Neural progenitor cell (in vitro differentiated cells): ENCODE results near the gene SIRT7. TPM values are rescaled to one million over a fixed set of nuclear protein-coding genes. Genes with fewer than 3 reads are reported as not detected.

ENCODE experiments used
- DNase-seq: peaks from one replicate; pipeline ENCODE4 v3.0.0-alpha.2; 2016; ENCODE audit warnings: low spot score
- H2AFZ ChIP-seq: fragments of 200-600 bp; sonication (generic); replicated peaks from 2 replicates; pipeline ENCODE4 v1.6.1; 2016; ENCODE audit warnings: antibody characterized with exemption
- H3F3A ChIP-seq: fragments of 200-600 bp; sonication (generic); 2 replicates; pipeline ENCODE4 v1.6.1; 2016; ENCODE audit warnings: antibody characterized with exemption, low read depth
- H3K27ac ChIP-seq: fragments of 200-600 bp; sonication (generic); 2 replicates; pipeline ENCODE4 v1.5.1; 2016; ENCODE audit warnings: mild to moderate bottlenecking
- H3K27me3 ChIP-seq: fragments of 200-600 bp; sonication (generic); 2 replicates; pipeline ENCODE4 v1.6.1; 2016; ENCODE audit warnings: mild to moderate bottlenecking, moderate library complexity
- H3K36me3 ChIP-seq: fragments of 200-600 bp; sonication (generic); 2 replicates; pipeline ENCODE4 v1.5.1; 2016
- H3K4me1 ChIP-seq: fragments of 200-600 bp; sonication (generic); 2 replicates; pipeline ENCODE4 v1.6.1; 2016; ENCODE audit warnings: mixed run types
- H3K4me2 ChIP-seq: fragments of 200-600 bp; sonication (generic); 2 replicates; pipeline ENCODE4 v1.6.1; 2016
- H3K4me3 ChIP-seq: fragments of 200-600 bp; sonication (generic); 2 replicates; pipeline ENCODE4 v1.5.1; 2016
- H3K79me2 ChIP-seq: fragments of 200-600 bp; sonication (generic); 2 replicates; pipeline ENCODE4 v1.6.1; 2016; ENCODE audit warnings: low read depth
- H3K9ac ChIP-seq: fragments of 200-600 bp; sonication (generic); 2 replicates; pipeline ENCODE4 v1.6.1; 2016
- H3K9me3 ChIP-seq: fragments of 200-600 bp; sonication (generic); 2 replicates; pipeline ENCODE4 v1.5.1; 2016; ENCODE audit warnings: low read depth
- H4K20me1 ChIP-seq: fragments of 200-600 bp; sonication (generic); 2 replicates; pipeline ENCODE4 v1.6.1; 2016; ENCODE audit warnings: low read depth
- H3K27ac Mint-ChIP-seq: 3 replicates; pipeline ENCODE4 v1.8.0; 2021; ENCODE audit warnings: mixed read lengths
- H3K27me3 Mint-ChIP-seq: 2 replicates; pipeline ENCODE4 v1.8.0; 2022; ENCODE audit warnings: low read depth, mild to moderate bottlenecking, inconsistent platforms, moderate library complexity, mixed read lengths; ENCODE audit not compliant: insufficient read depth
- H3K36me3 Mint-ChIP-seq: 3 replicates; pipeline ENCODE4 v1.8.0; 2021; ENCODE audit warnings: mixed read lengths
- H3K4me1 Mint-ChIP-seq: 3 replicates; pipeline ENCODE4 v1.8.0; 2021; ENCODE audit warnings: mixed read lengths
- H3K4me3 Mint-ChIP-seq: 3 replicates; pipeline ENCODE4 v1.8.0; 2021; ENCODE audit warnings: mild to moderate bottlenecking, moderate library complexity, mixed read lengths
- H3K9me3 Mint-ChIP-seq: 3 replicates; pipeline ENCODE4 v1.8.0; 2020; ENCODE audit warnings: mixed read lengths
- EZH2 ChIP-seq: fragments of 200-600 bp; sonication (generic); IDR thresholded peaks from 2 replicates; pipeline ENCODE4 v1.6.1; 2017; ENCODE audit warnings: antibody characterized with exemption, mild to moderate bottlenecking, moderate library complexity
- EZH2phosphoT487 ChIP-seq: fragments of 200-600 bp; sonication (generic); IDR thresholded peaks from 2 replicates; pipeline ENCODE4 v1.6.1; 2017; ENCODE audit warnings: antibody characterized with exemption
- total RNA-seq: library from RNA; depleted of rRNA; stranded (reverse); fragments of >200 nt; gene quantifications from 2 replicates; pipeline ENCODE4 v1.2.3, GENCODE V29; 2015; ENCODE audit warnings: low replicate concordance
- TF ChIP-seq, protein P1 (sequence below): fragments of 200-600 bp; sonication (generic); IDR thresholded peaks from 2 replicates; pipeline ENCODE4 v1.5.1; 2017; ENCODE audit warnings: antibody characterized with exemption, mild to moderate bottlenecking

Gene SIRT7
- total RNA-seq, 1 donor from 2014 or later: 5.1 TPM

DNA sequence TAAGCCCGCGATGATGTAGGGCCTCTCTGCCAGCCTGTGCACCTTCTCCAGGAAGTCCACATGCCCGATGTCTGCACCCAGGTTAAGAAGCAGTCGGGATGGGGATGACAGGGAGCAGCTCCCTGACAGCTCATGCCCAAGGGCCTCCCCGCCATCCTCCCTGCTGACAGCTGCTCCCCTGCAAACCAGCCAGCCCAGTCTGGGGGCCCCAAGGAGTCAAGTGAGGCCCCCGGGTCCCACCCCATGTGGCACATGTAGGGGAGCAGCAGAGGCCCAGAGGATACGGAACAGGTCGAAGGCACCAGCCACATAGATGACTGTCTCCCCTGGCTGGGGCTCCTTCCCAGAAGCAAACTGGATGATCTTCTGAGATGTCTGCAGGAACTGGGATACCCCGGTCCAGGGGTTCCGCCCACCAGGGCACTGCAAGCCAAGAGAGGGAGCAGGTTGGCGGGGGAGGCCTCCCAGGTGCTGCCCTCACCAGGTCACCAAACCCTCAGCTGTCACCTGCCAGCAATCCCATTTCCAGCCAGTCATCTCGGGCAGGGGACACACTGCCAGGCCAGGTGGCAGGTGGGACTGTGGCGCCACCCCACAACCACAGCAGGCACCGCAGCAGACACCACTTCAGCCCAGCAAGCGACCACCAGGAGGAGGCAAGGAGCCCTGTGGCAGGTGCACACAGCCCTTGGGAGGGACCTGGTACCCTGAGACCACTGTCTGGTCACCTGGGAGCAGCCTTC lies 11.3 kb downstream of the SIRT7 start:
- H3K27ac Mint-ChIP-seq: no peak overlapping the region
- H3K27me3 ChIP-seq: peaks cover 37% of the 10 kb centered on the region
- H2AFZ ChIP-seq: no peak overlapping the region
- peaks cover 18% of the 10 kb centered on the region for H3F3A ChIP-seq
- H3K4me3 Mint-ChIP-seq: no peak overlapping the region
- H3K4me1 ChIP-seq: peaks cover 9% of the 10 kb centered on the region
- H3K4me3 ChIP-seq: no peak overlapping the region
- TF ChIP-seq EZH2phosphoT487: no peak
- no peak for TF ChIP-seq EZH2
- TF ChIP-seq, protein P1, sequence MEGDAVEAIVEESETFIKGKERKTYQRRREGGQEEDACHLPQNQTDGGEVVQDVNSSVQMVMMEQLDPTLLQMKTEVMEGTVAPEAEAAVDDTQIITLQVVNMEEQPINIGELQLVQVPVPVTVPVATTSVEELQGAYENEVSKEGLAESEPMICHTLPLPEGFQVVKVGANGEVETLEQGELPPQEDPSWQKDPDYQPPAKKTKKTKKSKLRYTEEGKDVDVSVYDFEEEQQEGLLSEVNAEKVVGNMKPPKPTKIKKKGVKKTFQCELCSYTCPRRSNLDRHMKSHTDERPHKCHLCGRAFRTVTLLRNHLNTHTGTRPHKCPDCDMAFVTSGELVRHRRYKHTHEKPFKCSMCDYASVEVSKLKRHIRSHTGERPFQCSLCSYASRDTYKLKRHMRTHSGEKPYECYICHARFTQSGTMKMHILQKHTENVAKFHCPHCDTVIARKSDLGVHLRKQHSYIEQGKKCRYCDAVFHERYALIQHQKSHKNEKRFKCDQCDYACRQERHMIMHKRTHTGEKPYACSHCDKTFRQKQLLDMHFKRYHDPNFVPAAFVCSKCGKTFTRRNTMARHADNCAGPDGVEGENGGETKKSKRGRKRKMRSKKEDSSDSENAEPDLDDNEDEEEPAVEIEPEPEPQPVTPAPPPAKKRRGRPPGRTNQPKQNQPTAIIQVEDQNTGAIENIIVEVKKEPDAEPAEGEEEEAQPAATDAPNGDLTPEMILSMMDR: peak; percentile 26
- no peak overlapping the region for H3K27ac ChIP-seq
- H4K20me1 ChIP-seq: peaks cover 23% of the 10 kb centered on the region
- H3K9me3 ChIP-seq: no peaks in the 10 kb centered on the region
- no peak for DNase-seq
- H3K9me3 Mint-ChIP-seq: no peaks in the 10 kb centered on the region
- H3K79me2 ChIP-seq: no peaks in the 10 kb centered on the region
- H3K36me3 Mint-ChIP-seq: no peaks in the 10 kb centered on the region
- no peak overlapping the region for H3K4me2 ChIP-seq
- no peak overlapping the region for H3K9ac ChIP-seq
- H3K27me3 Mint-ChIP-seq: peaks cover 5% of the 10 kb centered on the region
- H3K4me1 Mint-ChIP-seq: peaks cover 9% of the 10 kb centered on the region
- no peaks in the 10 kb centered on the region for H3K36me3 ChIP-seq

- Histone ChIP-seq H3F3A (peaks cover 19% of the 10 kb centered on the region), H3K36me3 (no peaks in the 10 kb centered on the region), H3K4me1 (peaks cover 11% of the 10 kb centered on the region), H3K4me2 (no peak overlapping the region), H2AFZ (no peak overlapping the region), H3K79me2 (no peaks in the 10 kb centered on the region), H3K9me3 (no peaks in the 10 kb centered on the region), H3K9ac (no peak overlapping the region), H4K20me1 (peaks cover 26% of the 10 kb centered on the region), H3K27ac (no peak overlapping the region), H3K27me3 (peaks cover 44% of the 10 kb centered on the region), H3K4me3 (no peak overlapping the region)
- Mint-ChIP-seq H3K9me3 (no peaks in the 10 kb centered on the region), H3K27ac (no peak overlapping the region), H3K36me3 (peaks cover 3% of the 10 kb centered on the region), H3K27me3 (peaks cover 12% of the 10 kb centered on the region), H3K4me3 (no peak overlapping the region), H3K4me1 (peaks cover 12% of the 10 kb centered on the region)
- no peak for DNase-seq
- TF ChIP-seq EZH2phosphoT487: no peak
- TF ChIP-seq, protein P1: no peak
- TF ChIP-seq EZH2: no peak
These were observed 12.0 kb downstream of the SIRT7 start for GRCh38 chr17:81905993-81906392.

DNA sequence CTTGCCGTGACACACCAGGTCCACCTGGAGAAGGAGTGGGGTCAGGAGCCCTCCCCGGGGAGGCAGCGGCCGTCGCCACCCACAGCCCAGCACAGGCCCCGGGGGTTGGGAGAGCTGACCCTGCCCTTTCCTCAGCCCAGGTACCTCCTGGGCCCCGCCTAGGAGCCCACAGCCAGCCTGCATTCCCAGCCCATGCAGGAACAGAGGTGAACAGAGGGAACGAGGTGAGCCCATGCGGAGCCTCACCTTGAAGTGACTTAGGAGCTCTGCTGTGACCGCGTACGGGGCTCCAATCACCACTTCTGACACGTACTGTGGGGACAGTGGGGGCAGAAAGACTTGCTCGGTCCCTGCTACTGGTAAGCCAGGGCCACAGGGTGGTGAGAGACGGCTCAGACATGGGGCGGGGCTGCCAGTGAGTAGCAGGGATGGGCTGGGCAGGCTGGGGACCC lies 12.5 kb downstream of the SIRT7 start:
- H2AFZ ChIP-seq: no peak overlapping the region
- H3K4me1 ChIP-seq: peaks cover 9% of the 10 kb centered on the region
- DNase-seq: no peak
- no peak overlapping the region for H3K27ac ChIP-seq
- H3K4me3 Mint-ChIP-seq: no peak overlapping the region
- H3K9me3 Mint-ChIP-seq: no peaks in the 10 kb centered on the region
- peaks cover 12% of the 10 kb centered on the region for H3K4me1 Mint-ChIP-seq
- H4K20me1 ChIP-seq: peaks cover 23% of the 10 kb centered on the region
- no peaks in the 10 kb centered on the region for H3K36me3 ChIP-seq
- H3K4me3 ChIP-seq: no peak overlapping the region
- H3K9ac ChIP-seq: no peak overlapping the region
- H3F3A ChIP-seq: peaks cover 23% of the 10 kb centered on the region
- peaks cover 5% of the 10 kb centered on the region for H3K36me3 Mint-ChIP-seq
- no peak overlapping the region for H3K27ac Mint-ChIP-seq
- H3K79me2 ChIP-seq: no peaks in the 10 kb centered on the region
- no peak overlapping the region for H3K4me2 ChIP-seq
- peaks cover 44% of the 10 kb centered on the region for H3K27me3 ChIP-seq
- TF ChIP-seq, protein P1: no peak
- TF ChIP-seq EZH2phosphoT487 (no peak), EZH2 (no peak)
- peaks cover 16% of the 10 kb centered on the region for H3K27me3 Mint-ChIP-seq
- no peaks in the 10 kb centered on the region for H3K9me3 ChIP-seq
